ENCODE results near the gene INSIG1. TPM values are rescaled to one million over a fixed set of nuclear protein-coding genes. Genes with fewer than 3 reads are reported as not detected.

INSIG1 gene
- total and polyA plus RNA-seq, 2 experiments from 2014 or later = 70.3 to 131 TPM

GRCh38 chr7:155278921-155279320 is 18.8 kb upstream of the INSIG1 start:
- no peak for DNase-seq (ENCODE audit: low spot score)
- H3K79me2 ChIP-seq (replicated peaks; ENCODE audit: insufficient read depth) = no peaks in the 10 kb centered on the region
- Mint-ChIP-seq H3K27me3 (ENCODE audit: insufficient read depth, low read depth, poor library complexity) (no peaks in the 10 kb centered on the region), H3K36me3 (ENCODE audit: low read depth) (no peaks in the 10 kb centered on the region), H3K27ac (no peak overlapping the region), H3K4me1 (peaks cover 15% of the 10 kb centered on the region), H3K4me3 (no peak overlapping the region), H3K9me3 (no peaks in the 10 kb centered on the region)
- no peaks in the 10 kb centered on the region for H3K27me3 ChIP-seq (ENCODE audit: insufficient read depth)
- no peaks in the 10 kb centered on the region for H3F3A ChIP-seq (replicated peaks; ENCODE audit: low read depth)
- no peak overlapping the region for H3K27ac ChIP-seq (ENCODE audit: low read depth)
- H3K36me3 ChIP-seq (ENCODE audit: insufficient read depth) = no peaks in the 10 kb centered on the region
- no peak for TF ChIP-seq REST (IDR thresholded peaks at IDR 0.05; ENCODE audit: unreplicated experiment)
- no peak for TF ChIP-seq CREB1 (CRISPR knock-in tag; IDR thresholded peaks at IDR 0.05; ENCODE audit: low read depth)
- TF ChIP-seq JUNB (IDR thresholded peaks at IDR 0.05; ENCODE audit: unreplicated experiment) = no peak
- TF ChIP-seq EZH2phosphoT487 (IDR thresholded peaks at IDR 0.05; ENCODE audit: unreplicated experiment) = no peak
- TF ChIP-seq EZH2 (IDR thresholded peaks at IDR 0.05; ENCODE audit: low read depth, unreplicated experiment) = no peak
- TF ChIP-seq ETS1 (IDR thresholded peaks at IDR 0.05) = no peak
- no peak for TF ChIP-seq ZNF331 (CRISPR knock-in tag; IDR thresholded peaks at IDR 0.05; ENCODE audit: low read depth)
- TF ChIP-seq NANOG (IDR thresholded peaks at IDR 0.05; ENCODE audit: borderline replicate concordance) = no peak
- no peak for TF ChIP-seq STAT1 (IDR thresholded peaks at IDR 0.05; ENCODE audit: unreplicated experiment)
- TF ChIP-seq CTCF (conservative IDR thresholded peaks at IDR 0.05; ENCODE audit: low read depth in 2 of 2) = no peak
- TF ChIP-seq POLR2AphosphoS5 (IDR thresholded peaks at IDR 0.05; ENCODE audit: low read depth) = no peak
- no peak for TF ChIP-seq ZNF462 (CRISPR knock-in tag; IDR thresholded peaks at IDR 0.05)
- TF ChIP-seq ZNF114 (CRISPR knock-in tag; IDR thresholded peaks at IDR 0.05) = no peak
- no peak overlapping the region for H2AFZ ChIP-seq
- peaks cover 7% of the 10 kb centered on the region; the same call in 1 of the 2 replicates for H3K4me1 ChIP-seq (ENCODE audit: insufficient read depth)
- no peak overlapping the region for H3K4me3 ChIP-seq
- H3K9me2 ChIP-seq (ENCODE audit: insufficient read depth) = no peaks in the 10 kb centered on the region
- H3K4me2 ChIP-seq = no peak overlapping the region
- ATAC-seq = no peak
- no peaks in the 10 kb centered on the region for H4K20me1 ChIP-seq (replicated peaks; ENCODE audit: insufficient read depth)

Measured in GM23338 (cell line).